ENCODE measurements around the gene TMTC1.

GRCh38 chr12:29505122-29505521 lies 278.6 kb downstream of the TMTC1 start:
- TF ChIP-seq CTCF (IDR thresholded peaks at IDR 0.05) = no peak
- no peak for TF ChIP-seq EZH2 (IDR thresholded peaks at IDR 0.05)
